Endothelial cell of umbilical vein (primary cell): Measurements from ENCODE around the gene ECM2.

Experiments used
- EZH2 ChIP-seq: IDR thresholded peaks from 2 replicates; pipeline ENCODE4 v1.6.1; 2012; ENCODE audit warnings: borderline replicate concordance, low read depth, mild to moderate bottlenecking, moderate library complexity, low read length, inconsistent platforms; ENCODE audit not compliant: severe bottlenecking
- FOS ChIP-seq: IDR thresholded peaks from 2 replicates; pipeline ENCODE4 v1.6.1; 2011; ENCODE audit warnings: mild to moderate bottlenecking, low read length, moderate library complexity, borderline replicate concordance; ENCODE audit not compliant: insufficient read depth
- GATA2 ChIP-seq: IDR thresholded peaks from 2 replicates; pipeline ENCODE4 v1.7.0; 2011; ENCODE audit warnings: low read depth, mild to moderate bottlenecking, moderate library complexity, mixed read lengths, low read length; ENCODE audit not compliant: insufficient read length, insufficient read depth
- JUN ChIP-seq: IDR thresholded peaks from 2 replicates; pipeline ENCODE4 v1.6.1; 2011; ENCODE audit warnings: borderline replicate concordance, low read depth; ENCODE audit not compliant: insufficient read length, insufficient read depth
- POLR2A ChIP-seq: IDR thresholded peaks from 2 replicates; pipeline ENCODE4 v1.6.1; 2012; ENCODE audit warnings: low read depth, mild to moderate bottlenecking, control low read depth, low read length
- POLR2AphosphoS5 ChIP-seq: IDR thresholded peaks from 2 replicates; pipeline ENCODE4 v1.6.1; 2012; ENCODE audit warnings: low read depth, mild to moderate bottlenecking, control low read depth, low read length, moderate library complexity; ENCODE audit not compliant: insufficient read depth
- TF ChIP-seq, protein P1 (sequence below): IDR thresholded peaks from 2 replicates; pipeline ENCODE4 v1.6.1; 2011; ENCODE audit not compliant: insufficient read depth, insufficient read length
- TF ChIP-seq, protein P2 (sequence below), 2 donors: IDR thresholded peaks; 1 replicate in 1 of 2; 2 replicates in 1 of 2; pipeline ENCODE4 v1.5.1; 2011; ENCODE audit warnings: low read length in 2 of 2, mild to moderate bottlenecking in 2 of 2, moderate library complexity in 2 of 2, control low read depth in 1 of 2, inconsistent platforms in 1 of 2, low read depth in 1 of 2; ENCODE audit not compliant: insufficient read depth in 1 of 2; ENCODE audit errors: extremely low read depth in 1 of 2

DNA sequence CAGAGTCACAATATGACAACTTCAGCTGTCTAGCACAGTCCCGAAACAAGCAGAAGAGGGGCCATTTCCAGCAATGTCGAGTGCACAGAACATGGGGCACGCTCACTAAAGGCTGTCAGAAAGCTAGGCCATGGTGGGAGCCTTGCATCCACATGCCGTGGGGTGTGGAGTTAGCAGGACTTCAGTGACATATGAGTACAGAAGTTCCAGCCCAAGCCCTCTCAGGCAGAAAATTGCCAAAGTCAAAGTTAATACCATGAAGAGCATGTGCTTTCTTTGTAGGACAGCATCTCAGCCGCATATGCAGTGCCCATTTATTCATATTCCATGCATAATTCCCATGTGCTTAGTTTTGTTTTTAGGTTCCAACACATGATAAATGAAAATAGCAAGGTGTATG, 26.7 kb downstream of the ECM2 start:
- no peak for TF ChIP-seq EZH2
- TF ChIP-seq, protein P1, sequence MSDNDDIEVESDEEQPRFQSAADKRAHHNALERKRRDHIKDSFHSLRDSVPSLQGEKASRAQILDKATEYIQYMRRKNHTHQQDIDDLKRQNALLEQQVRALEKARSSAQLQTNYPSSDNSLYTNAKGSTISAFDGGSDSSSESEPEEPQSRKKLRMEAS = no peak
- TF ChIP-seq, protein P2, sequence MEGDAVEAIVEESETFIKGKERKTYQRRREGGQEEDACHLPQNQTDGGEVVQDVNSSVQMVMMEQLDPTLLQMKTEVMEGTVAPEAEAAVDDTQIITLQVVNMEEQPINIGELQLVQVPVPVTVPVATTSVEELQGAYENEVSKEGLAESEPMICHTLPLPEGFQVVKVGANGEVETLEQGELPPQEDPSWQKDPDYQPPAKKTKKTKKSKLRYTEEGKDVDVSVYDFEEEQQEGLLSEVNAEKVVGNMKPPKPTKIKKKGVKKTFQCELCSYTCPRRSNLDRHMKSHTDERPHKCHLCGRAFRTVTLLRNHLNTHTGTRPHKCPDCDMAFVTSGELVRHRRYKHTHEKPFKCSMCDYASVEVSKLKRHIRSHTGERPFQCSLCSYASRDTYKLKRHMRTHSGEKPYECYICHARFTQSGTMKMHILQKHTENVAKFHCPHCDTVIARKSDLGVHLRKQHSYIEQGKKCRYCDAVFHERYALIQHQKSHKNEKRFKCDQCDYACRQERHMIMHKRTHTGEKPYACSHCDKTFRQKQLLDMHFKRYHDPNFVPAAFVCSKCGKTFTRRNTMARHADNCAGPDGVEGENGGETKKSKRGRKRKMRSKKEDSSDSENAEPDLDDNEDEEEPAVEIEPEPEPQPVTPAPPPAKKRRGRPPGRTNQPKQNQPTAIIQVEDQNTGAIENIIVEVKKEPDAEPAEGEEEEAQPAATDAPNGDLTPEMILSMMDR (IDR thresholded peaks at IDR 0.05; ENCODE audit: extremely low read depth in 1 of 2, insufficient read depth in 1 of 2, low read depth in 1 of 2, low read length in 2 of 2) = no peak
- TF ChIP-seq FOS = no peak
- no peak for TF ChIP-seq POLR2A
- no peak for TF ChIP-seq JUN
- TF ChIP-seq POLR2AphosphoS5 = no peak
- no peak for TF ChIP-seq GATA2
